Renal cortex interstitium (tissue), 11 donors: Measurements from ENCODE around the gene FGF12. TPM values are rescaled to one million over a fixed set of nuclear protein-coding genes. Genes with fewer than 3 reads are reported as not detected.

Source experiments
- DNase-seq, 11 donors: peaks; one replicate each; pipeline ENCODE4 v3.0.0-alpha.2; 2013; ENCODE audit warnings: low read depth in 9 of 11, low spot score in 4 of 11; ENCODE audit errors: extremely low read depth in 1 of 11
- polyA plus RNA-seq, 3 donors: library from polyadenylated mRNA; unstranded; fragments of 120-200 nt; gene quantifications; one replicate each; pipeline ENCODE4 v1.2.1, GENCODE V29; 2013; ENCODE audit not compliant: insufficient read length in 3 of 3

The FGF12 gene
- polyA plus RNA-seq, 3 donors: 6.1 to 7.3 (median 7.1) TPM

GRCh38 chr3:192187485-192188051 is 539.8 kb downstream of the FGF12 start:
- DNase-seq: no peak

DNA sequence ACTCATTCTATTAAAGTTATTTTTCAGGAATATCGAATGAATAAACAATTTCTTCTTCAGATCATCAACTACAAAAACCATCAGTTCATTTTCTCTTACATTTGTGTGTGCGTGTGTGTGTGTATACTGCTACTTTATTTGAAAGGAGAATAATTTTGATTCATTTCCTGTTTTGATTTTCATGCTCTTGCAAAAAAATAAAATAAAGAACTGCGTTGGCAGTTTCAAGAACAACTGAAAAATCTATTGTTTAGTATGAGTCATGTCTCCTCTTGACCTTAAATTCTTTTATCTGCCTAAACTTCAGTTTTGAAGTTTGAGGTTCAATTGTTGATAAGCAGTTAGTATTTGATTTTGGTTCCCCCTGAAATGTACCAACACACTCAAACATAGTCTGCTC is 540.8 kb downstream of the FGF12 start:
- DNase-seq: no peak

DNA sequence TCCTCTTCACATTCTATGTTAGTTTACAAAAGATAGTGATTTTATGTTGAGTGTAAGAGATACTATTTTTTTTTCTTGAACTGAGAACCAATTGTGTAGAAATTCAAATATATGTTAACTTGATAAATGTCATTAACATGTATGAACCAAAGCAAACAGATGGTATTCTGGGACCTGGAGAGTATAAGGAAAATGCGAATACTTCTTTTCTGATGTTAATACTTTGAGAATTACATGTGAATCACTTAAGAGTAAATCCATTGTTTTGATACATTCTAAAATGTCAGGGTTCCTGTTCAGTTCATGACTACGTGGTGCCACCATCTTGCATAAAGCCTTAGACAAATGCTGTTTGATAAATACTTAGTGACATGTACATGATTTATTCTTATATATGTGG is 541.3 kb downstream of the FGF12 start:
- DNase-seq: no peak

- no peak for DNase-seq
Measured at GRCh38 chr3:192183109-192183508, 544.2 kb downstream of the FGF12 start.

DNA sequence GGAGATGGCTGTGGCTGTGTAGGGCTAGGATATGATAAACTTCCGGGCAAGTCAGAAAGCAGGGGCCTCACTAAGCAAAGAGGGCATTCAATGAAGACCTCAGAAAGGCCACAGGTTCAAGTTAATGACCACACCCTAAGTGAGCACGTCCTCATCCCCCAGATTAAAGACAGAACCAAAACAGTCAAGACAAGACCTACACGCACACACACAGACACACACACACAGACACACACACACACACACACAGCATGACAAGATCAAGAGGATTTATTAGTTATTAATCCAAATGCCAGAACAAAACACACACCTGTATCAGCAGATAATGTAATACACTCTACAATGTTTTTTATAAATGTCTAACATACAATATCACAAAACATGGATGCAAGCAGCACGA is 546.2 kb downstream of the FGF12 start:
- no peak for DNase-seq

DNA sequence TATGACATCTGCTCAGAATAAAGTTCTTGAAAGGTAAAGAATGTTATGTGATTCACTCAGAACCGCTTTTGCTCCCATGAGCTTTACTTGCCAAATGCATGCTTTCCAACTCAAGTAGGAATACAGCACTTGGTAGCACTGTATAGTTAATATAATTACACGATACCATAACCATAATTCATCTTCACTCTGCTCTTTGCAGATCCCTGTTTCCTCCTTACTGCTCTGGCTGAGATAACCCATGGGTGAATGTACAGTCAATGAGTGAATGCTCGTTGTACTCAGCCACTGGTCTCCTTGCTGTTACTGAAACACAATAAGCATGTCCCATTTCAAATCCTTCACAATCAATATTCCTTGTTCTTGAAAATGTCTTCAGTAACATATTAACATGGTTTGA is 550.0 kb downstream of the FGF12 start:
- no peak for DNase-seq

DNA sequence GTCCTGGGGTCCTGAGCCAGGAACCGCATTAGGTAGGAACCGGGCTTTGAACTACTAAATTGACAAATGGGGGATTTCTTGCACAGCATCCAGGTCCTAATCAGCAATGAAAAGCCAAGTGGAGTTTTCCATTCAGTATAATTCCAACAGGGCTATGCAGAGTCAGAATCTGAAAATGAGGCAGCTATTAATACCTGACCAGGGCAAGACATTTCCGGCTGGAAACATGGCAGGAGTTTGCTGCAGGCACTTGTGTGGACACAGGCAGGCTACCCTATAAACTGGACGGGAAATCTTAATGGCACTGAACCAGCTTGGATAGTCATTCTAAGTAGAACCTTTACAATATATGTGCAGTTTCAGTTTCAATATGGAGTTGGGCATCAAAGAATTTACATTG is 553.1 kb downstream of the FGF12 start:
- no peak for DNase-seq

DNA sequence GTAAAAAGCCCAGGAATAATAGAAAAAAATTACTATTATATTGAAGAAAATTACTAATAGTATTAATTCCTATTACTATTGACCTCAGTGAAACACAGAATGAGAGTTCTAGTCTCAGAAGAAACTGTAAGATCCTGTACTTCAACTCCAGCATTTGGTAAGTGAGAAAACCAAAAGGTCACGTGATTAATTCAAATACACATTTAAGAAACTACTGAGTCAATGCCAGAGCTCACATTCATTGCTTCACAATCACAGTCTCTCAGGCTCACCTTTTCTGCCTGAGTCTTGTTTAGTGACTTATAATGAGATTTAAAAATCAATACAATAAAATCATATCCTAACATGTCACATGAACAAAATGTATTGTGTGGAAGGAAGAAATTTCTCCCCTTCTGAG is 556.1 kb downstream of the FGF12 start:
- DNase-seq: no peak

- DNase-seq: no peak
Measured at GRCh38 chr3:192170659-192171058, 556.7 kb downstream of the FGF12 start.

GRCh38 chr3:192170031-192170430 is 557.3 kb downstream of the FGF12 start:
- DNase-seq: no peak

- no peak for DNase-seq
Measured at GRCh38 chr3:192169332-192169915, 557.9 kb downstream of the FGF12 start.

- no peak for DNase-seq
Measured at GRCh38 chr3:192168202-192168601, 559.1 kb downstream of the FGF12 start.

DNA sequence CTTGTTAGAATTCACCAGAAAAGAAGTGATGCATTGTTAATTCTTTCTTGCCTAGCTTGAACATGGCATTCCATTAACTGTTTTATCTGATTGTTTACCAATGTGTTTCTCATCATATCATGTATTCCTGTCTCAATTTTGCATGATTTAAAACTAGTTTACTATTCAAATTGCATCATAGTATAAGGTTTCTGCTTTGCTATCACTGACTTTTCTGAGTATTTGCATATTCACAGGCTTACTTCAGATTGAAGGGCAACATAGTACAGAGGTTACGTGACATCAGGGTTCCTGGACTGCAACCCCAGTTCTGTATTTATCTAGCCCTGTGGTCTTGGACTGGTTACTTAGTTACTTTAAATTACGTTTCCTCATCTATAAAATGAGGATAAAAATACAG is 561.8 kb downstream of the FGF12 start:
- no peak for DNase-seq

DNA sequence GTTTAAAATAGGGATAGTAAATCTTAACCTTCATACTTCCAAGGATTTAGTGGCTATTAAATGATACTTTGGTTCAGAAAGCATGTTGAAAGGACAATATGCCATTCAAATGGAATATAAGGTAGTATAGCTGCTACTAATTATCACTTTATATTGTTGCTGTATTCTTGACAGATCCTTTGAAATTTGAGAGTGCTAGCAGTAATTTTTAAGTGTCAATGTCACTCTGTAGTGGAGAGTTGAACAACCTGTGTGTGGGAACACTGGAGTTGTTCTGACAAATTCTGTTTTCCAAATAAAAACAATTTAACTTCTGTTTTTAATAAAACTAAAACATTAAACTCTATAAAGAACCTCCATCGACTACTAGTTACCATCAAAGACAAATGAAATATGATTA is 565.7 kb downstream of the FGF12 start:
- peak in 6 of 11 donors; percentile 7 to 42 (median 22) for DNase-seq

- no peak for DNase-seq
Measured at GRCh38 chr3:192156382-192156781, 571.0 kb downstream of the FGF12 start.

DNA sequence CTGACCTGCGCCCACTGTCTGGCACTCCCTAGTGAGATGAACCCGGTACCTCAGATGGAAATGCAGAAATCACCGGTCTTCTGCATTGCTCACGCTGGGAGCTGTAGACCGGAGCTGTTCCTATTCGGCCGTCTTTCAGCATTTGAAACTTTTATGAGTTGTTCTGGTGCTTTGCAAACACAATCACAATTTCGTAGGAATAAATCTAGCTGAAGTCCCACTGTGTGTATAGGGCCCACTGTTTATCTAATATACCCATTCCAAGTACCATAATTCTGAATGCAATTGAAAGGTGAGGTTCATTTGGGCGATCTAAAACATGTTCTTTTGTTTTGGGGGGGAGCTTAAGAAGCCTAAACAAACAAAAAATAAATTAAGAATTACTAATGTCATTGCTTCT is 572.1 kb downstream of the FGF12 start:
- no peak for DNase-seq

GRCh38 chr3:192133271-192133670 is 594.1 kb downstream of the FGF12 start:
- DNase-seq: no peak

GRCh38 chr3:192130534-192131132 is 596.7 kb downstream of the FGF12 start:
- DNase-seq: peak in 2 of 11 donors; percentile 8 to 15

- DNase-seq: no peak
Measured at GRCh38 chr3:192129586-192129985, 597.8 kb downstream of the FGF12 start.

DNA sequence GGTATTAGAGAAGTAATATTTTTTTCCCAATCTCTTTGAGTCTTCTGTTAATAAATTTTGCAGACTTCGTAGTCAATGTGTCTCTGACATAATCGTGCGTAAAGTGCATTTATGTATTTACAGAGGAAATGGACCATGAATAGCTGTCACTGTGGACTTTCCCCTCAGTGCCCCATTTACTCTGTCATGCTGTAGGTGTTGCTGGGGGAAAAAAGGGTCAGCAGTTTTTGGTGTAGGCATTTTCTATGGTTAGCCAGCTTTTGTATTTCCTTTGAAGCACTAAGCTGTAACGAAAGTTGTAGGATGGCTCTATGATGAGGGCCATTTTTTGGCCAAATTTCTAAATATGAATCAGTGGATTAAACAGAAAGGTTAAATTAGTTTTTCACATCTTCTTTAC is 598.4 kb downstream of the FGF12 start:
- peak in 1 of 11 donors; percentile 6 for DNase-seq

- no peak for DNase-seq
Measured at GRCh38 chr3:192128060-192128459, 599.3 kb downstream of the FGF12 start.
